Fibroblast of lung (primary cell): Measurements from ENCODE around the gene GLCCI1.
"Not testable (repeated sequence)": the region's sequence is repeated elsewhere in the genome, so short reads cannot be mapped to it uniquely, and the experiment has no call there.

Experiments
- EZH2 ChIP-seq: IDR thresholded peaks from 2 replicates; pipeline ENCODE4 v1.5.1; 2012; ENCODE audit warnings: low read length, control low read depth, mild to moderate bottlenecking; ENCODE audit errors: missing control alignments
- TF ChIP-seq, protein P1 (sequence below), 2 donors: IDR thresholded peaks in 1 of 2; conservative IDR thresholded peaks in 1 of 2; 1 replicate in 1 of 2; 2 replicates in 1 of 2; pipeline ENCODE4 v1.5.1; 2011 to 2012; ENCODE audit warnings: low read length in 2 of 2, control low read depth in 1 of 2, inconsistent platforms in 1 of 2, low read depth in 1 of 2, mild to moderate bottlenecking in 1 of 2

DNA sequence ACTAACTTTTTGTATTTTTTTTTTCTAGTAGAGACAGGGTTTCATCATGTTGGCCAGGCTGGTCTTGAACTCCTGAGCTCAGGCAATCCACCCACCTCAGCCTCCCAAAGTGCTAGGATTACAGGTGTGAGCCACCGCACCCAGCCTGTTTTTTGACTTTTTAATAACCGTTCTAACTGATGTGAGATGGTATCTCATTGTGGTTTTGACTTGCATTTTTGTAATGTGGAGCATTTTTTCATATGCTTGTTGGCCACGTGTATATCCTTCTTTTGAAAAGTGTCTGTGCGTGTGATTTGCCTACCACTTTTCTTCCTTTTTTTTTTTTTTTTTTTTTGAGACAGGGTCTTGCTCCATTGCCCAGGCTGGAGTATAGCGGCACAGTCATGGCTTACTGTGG is 94.7 kb downstream of the GLCCI1 start:
- TF ChIP-seq, protein P1, sequence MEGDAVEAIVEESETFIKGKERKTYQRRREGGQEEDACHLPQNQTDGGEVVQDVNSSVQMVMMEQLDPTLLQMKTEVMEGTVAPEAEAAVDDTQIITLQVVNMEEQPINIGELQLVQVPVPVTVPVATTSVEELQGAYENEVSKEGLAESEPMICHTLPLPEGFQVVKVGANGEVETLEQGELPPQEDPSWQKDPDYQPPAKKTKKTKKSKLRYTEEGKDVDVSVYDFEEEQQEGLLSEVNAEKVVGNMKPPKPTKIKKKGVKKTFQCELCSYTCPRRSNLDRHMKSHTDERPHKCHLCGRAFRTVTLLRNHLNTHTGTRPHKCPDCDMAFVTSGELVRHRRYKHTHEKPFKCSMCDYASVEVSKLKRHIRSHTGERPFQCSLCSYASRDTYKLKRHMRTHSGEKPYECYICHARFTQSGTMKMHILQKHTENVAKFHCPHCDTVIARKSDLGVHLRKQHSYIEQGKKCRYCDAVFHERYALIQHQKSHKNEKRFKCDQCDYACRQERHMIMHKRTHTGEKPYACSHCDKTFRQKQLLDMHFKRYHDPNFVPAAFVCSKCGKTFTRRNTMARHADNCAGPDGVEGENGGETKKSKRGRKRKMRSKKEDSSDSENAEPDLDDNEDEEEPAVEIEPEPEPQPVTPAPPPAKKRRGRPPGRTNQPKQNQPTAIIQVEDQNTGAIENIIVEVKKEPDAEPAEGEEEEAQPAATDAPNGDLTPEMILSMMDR (conservative IDR thresholded peaks at IDR 0.05 in 1 of 2, IDR thresholded peaks at IDR 0.05 in 1 of 2; ENCODE audit: low read depth in 1 of 2, low read length in 2 of 2) = not testable (repeated sequence)
- not testable (repeated sequence) for TF ChIP-seq EZH2
